ENCODE measurements around the gene PITPNC1. TPM values are rescaled to one million over a fixed set of nuclear protein-coding genes. Genes with fewer than 3 reads are reported as not detected.

PITPNC1 gene
- total RNA-seq, 1 donor from 2014 or later = 19.3 TPM

GRCh38 chr17:67635681-67636080 is 258.6 kb downstream of the PITPNC1 start:
- Mint-ChIP-seq H3K27me3 (no peaks in the 10 kb centered on the region), H3K27ac (no peak overlapping the region), H3K9me3 (no peaks in the 10 kb centered on the region), H3K36me3 (ENCODE audit: low read depth) (peaks cover 20% of the 10 kb centered on the region), H3K4me3 (no peak overlapping the region), H3K4me1 (no peaks in the 10 kb centered on the region)
- ATAC-seq (ENCODE audit: low read depth) = no peak
- ChIA-PET POLR2A (no interaction called here), CTCF (no interaction called here)
- DNase-seq = no peak
- no peak for TF ChIP-seq CTCF (IDR thresholded peaks at IDR 0.05)
- intact Hi-C loops (cut with micrococcal nuclease) = no loop called here

- Mint-ChIP-seq H3K9me3 (no peaks in the 10 kb centered on the region), H3K4me1 (no peaks in the 10 kb centered on the region), H3K36me3 (ENCODE audit: low read depth) (peaks cover 20% of the 10 kb centered on the region), H3K27ac (no peak overlapping the region), H3K4me3 (no peak overlapping the region), H3K27me3 (no peaks in the 10 kb centered on the region)
- no peak for TF ChIP-seq CTCF (IDR thresholded peaks at IDR 0.05)
- intact Hi-C loops (cut with micrococcal nuclease) = no loop called here
- ATAC-seq (ENCODE audit: low read depth) (no peak), DNase-seq (no peak)
- ChIA-PET CTCF (no interaction called here), POLR2A (no interaction called here)
These were observed 259.2 kb downstream of the PITPNC1 start for GRCh38 chr17:67636312-67636711.

DNA sequence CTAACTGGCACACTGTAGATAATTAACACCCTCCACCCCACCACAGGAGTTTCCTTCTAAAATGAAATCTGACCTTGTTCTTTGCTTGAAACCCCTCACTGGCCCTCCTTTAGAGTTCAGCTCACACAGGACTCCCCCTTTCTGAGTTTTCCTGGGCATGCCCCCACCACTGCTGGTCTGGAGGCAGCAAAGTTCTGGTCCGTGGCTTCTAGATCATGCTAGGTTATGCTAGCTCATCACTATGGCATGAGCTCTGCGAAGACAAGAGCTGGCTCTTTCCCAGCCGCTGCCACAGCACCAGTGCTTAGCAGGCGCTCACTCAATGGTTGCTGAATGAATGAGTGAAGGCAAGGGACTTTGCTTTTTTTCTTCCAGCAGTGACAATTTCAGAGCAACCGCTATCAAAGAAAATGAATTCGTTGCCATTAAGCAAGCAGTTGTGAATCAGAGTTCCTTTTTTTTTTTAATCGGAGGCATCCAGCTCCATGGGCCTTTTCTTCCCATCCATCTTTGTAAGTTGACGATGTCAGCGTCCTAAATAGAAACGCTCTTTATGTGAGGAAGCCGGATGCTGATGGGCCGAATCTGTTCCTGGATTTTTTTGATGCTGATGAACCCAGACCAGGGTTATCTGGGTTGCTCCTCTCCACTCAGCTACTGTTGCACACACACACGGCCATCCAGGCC is 259.9 kb downstream of the PITPNC1 start:
- CTCF ChIA-PET = no interaction called here
- H3K27me3 Mint-ChIP-seq = no peaks in the 10 kb centered on the region
- TF ChIP-seq CTCF (IDR thresholded peaks at IDR 0.05) = no peak
- POLR2A ChIA-PET = interaction anchor here (0.6 kb wide), 2 partner anchors 63 to 350 kb away, joined by 3 to 11 read pairs; no protein-coding TSS in a partner anchor
- H3K4me3 Mint-ChIP-seq = no peak overlapping the region
- no peak overlapping the region for H3K27ac Mint-ChIP-seq
- no peak for ATAC-seq (ENCODE audit: low read depth)
- peaks cover 16% of the 10 kb centered on the region for H3K36me3 Mint-ChIP-seq (ENCODE audit: low read depth)
- H3K9me3 Mint-ChIP-seq = no peaks in the 10 kb centered on the region
- intact Hi-C loops (cut with micrococcal nuclease) = no loop called here
- no peaks in the 10 kb centered on the region for H3K4me1 Mint-ChIP-seq
- no peak for DNase-seq

DNA sequence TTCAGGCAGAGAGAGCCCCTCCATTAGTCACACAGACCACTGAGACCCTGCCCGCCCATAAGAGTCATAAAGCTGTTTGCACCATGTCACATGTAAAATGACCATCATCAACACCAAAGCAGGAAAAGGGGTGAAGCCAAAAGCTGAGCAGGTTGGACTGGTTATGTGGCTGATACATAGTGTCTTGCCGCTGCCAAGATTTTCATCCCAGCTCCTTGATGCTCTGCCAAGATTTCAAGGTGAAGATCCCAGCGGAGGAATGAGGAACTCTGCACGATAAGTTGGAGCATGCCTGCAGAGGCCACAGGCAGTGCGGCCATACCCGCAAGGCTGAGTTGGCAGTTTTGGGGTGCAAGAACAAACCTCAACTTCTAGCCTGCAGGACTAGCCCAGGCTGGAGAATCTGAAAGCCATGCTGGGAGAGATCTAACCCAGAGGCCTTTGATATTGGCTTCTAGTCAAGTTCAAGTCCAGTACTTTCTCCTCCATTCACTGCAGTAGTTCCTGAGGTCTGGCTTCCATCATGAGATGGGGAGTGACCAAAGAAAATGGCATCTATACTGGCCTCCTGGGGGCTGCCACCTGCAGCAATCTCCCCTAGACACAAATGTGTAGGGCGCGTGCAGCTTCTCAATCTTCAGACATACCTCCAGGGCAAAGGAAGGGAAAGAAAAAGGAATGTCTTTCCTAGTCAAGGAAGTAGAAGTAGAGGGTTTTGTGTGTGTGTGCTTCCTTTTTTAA is 261.0 kb downstream of the PITPNC1 start:
- Mint-ChIP-seq H3K36me3 (ENCODE audit: low read depth) (peaks cover 7% of the 10 kb centered on the region), H3K27me3 (no peaks in the 10 kb centered on the region), H3K4me1 (no peaks in the 10 kb centered on the region), H3K27ac (no peak overlapping the region), H3K9me3 (no peaks in the 10 kb centered on the region), H3K4me3 (no peak overlapping the region)
- DNase-seq = no peak
- ChIA-PET POLR2A (interaction anchor here (0.6 kb wide), 1 partner anchor 64 kb away, joined by 11 read pairs; no protein-coding TSS in a partner anchor), CTCF (no interaction called here)
- TF ChIP-seq CTCF (IDR thresholded peaks at IDR 0.05) = no peak
- intact Hi-C loops (cut with micrococcal nuclease) = no loop called here
- ATAC-seq (ENCODE audit: low read depth) = no peak

GRCh38 chr17:67638871-67639270 is 261.8 kb downstream of the PITPNC1 start:
- intact Hi-C loops (cut with micrococcal nuclease) = no loop called here
- Mint-ChIP-seq H3K4me1 (no peaks in the 10 kb centered on the region), H3K27me3 (no peaks in the 10 kb centered on the region), H3K27ac (no peak overlapping the region), H3K36me3 (ENCODE audit: low read depth) (peaks cover 1% of the 10 kb centered on the region), H3K9me3 (no peaks in the 10 kb centered on the region), H3K4me3 (no peak overlapping the region)
- DNase-seq = no peak
- ChIA-PET POLR2A (no interaction called here), CTCF (no interaction called here)
- ATAC-seq (ENCODE audit: low read depth) = no peak
- no peak for TF ChIP-seq CTCF (IDR thresholded peaks at IDR 0.05)
